CD4-positive, CD25-positive, alpha-beta regulatory T cell (primary cell): ENCODE measurements around the gene OR2L13. TPM values are rescaled to one million over a fixed set of nuclear protein-coding genes. Genes with fewer than 3 reads are reported as not detected.

Experiments
- ATAC-seq, 2 donors: fragments of 150-1000 bp; cut with Tn5 transposase; one replicate each; pipeline ENCODE4 v1.10.0; 2021; ENCODE audit warnings: low read depth in 2 of 2, moderate number of reproducible peaks in 2 of 2, moderate library complexity in 1 of 2
- DNase-seq, 3 donors: peaks; one replicate each; pipeline versions ENCODE4 v3.0.0 to v3.0.0-alpha.2; 2012 to 2022; ENCODE audit warnings: mixed read lengths in 1 of 3
- H3K27ac ChIP-seq: one replicate; pipeline ENCODE4 v1.7.0; 2013; ENCODE audit warnings: mild to moderate bottlenecking, low read length; ENCODE audit not compliant: insufficient read depth, poor library complexity, severe bottlenecking
- H3K27me3 ChIP-seq: one replicate; pipeline ENCODE4 v1.7.0; 2013; ENCODE audit warnings: low read length; ENCODE audit not compliant: control insufficient read depth, insufficient read depth
- H3K36me3 ChIP-seq: one replicate; pipeline ENCODE4 v1.7.0; 2013; ENCODE audit warnings: mild to moderate bottlenecking, low read length, moderate library complexity; ENCODE audit not compliant: control insufficient read depth, insufficient read depth
- H3K4me1 ChIP-seq: 2 replicates; pipeline ENCODE4 v1.7.0; 2013; ENCODE audit warnings: mild to moderate bottlenecking, low read length; ENCODE audit not compliant: insufficient read depth, control insufficient read depth, poor library complexity, severe bottlenecking
- H3K4me3 ChIP-seq: one replicate; pipeline ENCODE4 v1.7.0; 2013; ENCODE audit warnings: low read depth, mild to moderate bottlenecking, low read length, moderate library complexity
- H3K9me3 ChIP-seq, 2 experiments: 1 replicate in 1 of 2; 2 replicates in 1 of 2; pipeline ENCODE4 v1.7.0; 2013; ENCODE audit warnings: low read length in 2 of 2, mild to moderate bottlenecking in 1 of 2, moderate library complexity in 1 of 2; ENCODE audit not compliant: control insufficient read depth in 2 of 2
- H3K27ac Mint-ChIP-seq, 3 donors: one replicate each; pipeline ENCODE4 v1.8.0; 2020 to 2022; ENCODE audit warnings: mild to moderate bottlenecking in 3 of 3, mixed read lengths in 3 of 3, moderate library complexity in 2 of 3
- H3K27me3 Mint-ChIP-seq: one replicate; pipeline ENCODE4 v1.8.0; 2022; ENCODE audit warnings: mild to moderate bottlenecking, mixed read lengths
- H3K36me3 Mint-ChIP-seq: one replicate; pipeline ENCODE4 v1.8.0; 2020; ENCODE audit warnings: mixed read lengths
- H3K4me1 Mint-ChIP-seq, 4 donors: one replicate each; pipeline ENCODE4 v1.8.0; 2020 to 2022; ENCODE audit warnings: mixed read lengths in 4 of 4, mild to moderate bottlenecking in 1 of 4
- H3K4me3 Mint-ChIP-seq, 4 donors: one replicate each; pipeline ENCODE4 v1.8.0; 2020 to 2022; ENCODE audit warnings: mild to moderate bottlenecking in 4 of 4, mixed read lengths in 4 of 4, moderate library complexity in 3 of 4
- H3K9me3 Mint-ChIP-seq, 7 donors: one replicate each; pipeline ENCODE4 v1.8.0; 2020 to 2022; ENCODE audit warnings: mixed read lengths in 7 of 7, mild to moderate bottlenecking in 3 of 7, moderate library complexity in 2 of 7
- polyA plus RNA-seq, 4 donors: library from polyadenylated mRNA; unstranded; fragments of 300-500 nt; fragmentation: Illumina TruSeq; gene quantifications; one replicate each; pipeline ENCODE4 v1.2.3, GENCODE V29; 2021
- total RNA-seq: library from RNA; stranded (reverse); gene quantifications from one replicate; pipeline ENCODE4 v1.2.3, GENCODE V29; 2022

Gene OR2L13, protein sequence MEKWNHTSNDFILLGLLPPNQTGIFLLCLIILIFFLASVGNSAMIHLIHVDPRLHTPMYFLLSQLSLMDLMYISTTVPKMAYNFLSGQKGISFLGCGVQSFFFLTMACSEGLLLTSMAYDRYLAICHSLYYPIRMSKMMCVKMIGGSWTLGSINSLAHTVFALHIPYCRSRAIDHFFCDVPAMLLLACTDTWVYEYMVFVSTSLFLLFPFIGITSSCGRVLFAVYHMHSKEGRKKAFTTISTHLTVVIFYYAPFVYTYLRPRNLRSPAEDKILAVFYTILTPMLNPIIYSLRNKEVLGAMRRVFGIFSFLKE
- total RNA-seq (not detected), polyA plus RNA-seq (not detected)

GRCh38 chr1:248094884-248095283, at the start of gene OR2L13:
OR2L13 (plus strand) TSS chr1:248095184; CDS start chr1:248099376, 4,192 bp downstream.
- Histone ChIP-seq H3K27me3 (no peaks in the 10 kb centered on the region), H3K27ac (no peak within 1 kb of the TSS), H3K4me1 (no peaks in the 10 kb centered on the region), H3K36me3 (no peaks in the 10 kb centered on the region), H3K4me3 (no peak within 1 kb of the TSS), H3K9me3 (no peaks in the 10 kb centered on the region)
- ATAC-seq, result no peak
- H3K4me1 Mint-ChIP-seq, result no peaks in the 10 kb centered on the region
- no peaks in the 10 kb centered on the region for H3K27me3 Mint-ChIP-seq
- no peaks in the 10 kb centered on the region for H3K36me3 Mint-ChIP-seq
- peaks cover 4 to 15% (median 8%) of the 10 kb centered on the region in 7 donors for H3K9me3 Mint-ChIP-seq
- no peak for DNase-seq
- no peak within 1 kb of the TSS for H3K27ac Mint-ChIP-seq
- H3K4me3 Mint-ChIP-seq, result no peak within 1 kb of the TSS

DNA sequence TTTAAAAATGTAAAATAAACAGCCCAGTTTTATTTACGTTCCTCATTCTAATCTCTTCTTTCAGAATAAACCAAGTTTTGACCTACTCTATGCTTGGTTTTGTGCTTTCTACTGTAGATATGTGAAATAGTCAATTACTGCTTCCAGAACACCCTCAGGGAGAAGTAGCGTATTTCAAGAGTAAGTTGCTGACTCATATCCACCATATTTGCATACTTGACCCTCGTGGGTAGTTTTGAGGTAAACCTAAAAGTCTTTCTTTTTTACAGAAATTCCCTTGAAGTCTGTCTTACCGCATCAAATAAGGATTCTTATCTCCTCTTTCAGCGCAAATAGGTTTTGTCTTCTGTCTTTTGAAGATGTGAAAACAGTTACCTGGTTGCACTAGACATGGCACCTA, 49.8 kb upstream of the OR2L13 start:
- H3K4me3 ChIP-seq, result no peak overlapping the region
- no peaks in the 10 kb centered on the region for H3K27me3 Mint-ChIP-seq
- peaks cover 0 to 4% of the 10 kb centered on the region in 2 experiments for H3K9me3 ChIP-seq
- no peaks in the 10 kb centered on the region for H3K4me1 ChIP-seq
- H3K27ac Mint-ChIP-seq, result no peak overlapping the region
- H3K36me3 ChIP-seq, result no peaks in the 10 kb centered on the region
- peaks cover 0 to 4% (median 0%) of the 10 kb centered on the region in 4 donors for H3K4me1 Mint-ChIP-seq
- H3K4me3 Mint-ChIP-seq, result no peak overlapping the region
- ATAC-seq (no peak), DNase-seq (no peak)
- no peaks in the 10 kb centered on the region for H3K36me3 Mint-ChIP-seq
- H3K9me3 Mint-ChIP-seq, result peaks cover 4 to 24% (median 9%) of the 10 kb centered on the region in 7 donors
- H3K27ac ChIP-seq, result no peak overlapping the region
- H3K27me3 ChIP-seq, result no peaks in the 10 kb centered on the region

DNA sequence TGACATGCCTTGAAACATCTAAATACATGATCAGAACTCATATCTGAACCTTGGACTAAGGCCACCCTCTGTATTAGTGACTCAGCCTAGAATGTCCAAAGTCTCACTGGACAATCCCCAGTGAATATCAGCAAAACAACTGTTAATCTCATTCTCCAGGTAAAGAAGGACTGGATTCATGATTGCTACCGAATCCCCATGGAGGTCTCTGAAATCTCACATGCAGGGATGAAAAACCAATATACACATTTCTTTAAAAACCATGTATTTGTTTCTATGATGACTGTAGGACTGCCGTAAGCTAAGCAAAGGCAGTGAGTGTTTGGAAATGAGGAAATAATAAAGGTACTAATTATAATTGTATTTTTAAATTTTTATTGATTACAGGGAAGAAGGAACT, 48.4 kb upstream of the OR2L13 start, which contains the start of gene OR2L3:
OR2L3 (plus strand) TSS at position 301 of the 400 bp plus-strand sequence. CDS start 13,846 bp downstream, outside the sequence.
- ATAC-seq (no peak), DNase-seq (no peak)
- Mint-ChIP-seq H3K36me3 (no peaks in the 10 kb centered on the region), H3K27ac (no peak within 1 kb of the TSS), H3K4me1 (peaks cover 0 to 4% (median 0%) of the 10 kb centered on the region in 4 donors), H3K27me3 (no peaks in the 10 kb centered on the region), H3K4me3 (no peak within 1 kb of the TSS), H3K9me3 (peaks cover 4 to 26% (median 10%) of the 10 kb centered on the region in 7 donors)
- Histone ChIP-seq H3K9me3 (no peaks in the 10 kb centered on the region), H3K4me3 (no peak within 1 kb of the TSS), H3K36me3 (no peaks in the 10 kb centered on the region), H3K27me3 (no peaks in the 10 kb centered on the region), H3K4me1 (no peaks in the 10 kb centered on the region), H3K27ac (no peak within 1 kb of the TSS)

- Mint-ChIP-seq H3K36me3 (no peaks in the 10 kb centered on the region), H3K27me3 (no peaks in the 10 kb centered on the region), H3K4me1 (peaks cover 0 to 4% (median 0%) of the 10 kb centered on the region in 4 donors), H3K27ac (no peak overlapping the region), H3K4me3 (no peak overlapping the region), H3K9me3 (peaks cover 4 to 26% (median 10%) of the 10 kb centered on the region in 7 donors)
- Histone ChIP-seq H3K27ac (no peak overlapping the region), H3K4me1 (no peaks in the 10 kb centered on the region), H3K27me3 (no peaks in the 10 kb centered on the region), H3K4me3 (no peak overlapping the region), H3K36me3 (no peaks in the 10 kb centered on the region), H3K9me3 (no peaks in the 10 kb centered on the region)
- DNase-seq (no peak), ATAC-seq (no peak)
These were observed 48.0 kb upstream of the OR2L13 start for GRCh38 chr1:248047008-248047407.

DNA sequence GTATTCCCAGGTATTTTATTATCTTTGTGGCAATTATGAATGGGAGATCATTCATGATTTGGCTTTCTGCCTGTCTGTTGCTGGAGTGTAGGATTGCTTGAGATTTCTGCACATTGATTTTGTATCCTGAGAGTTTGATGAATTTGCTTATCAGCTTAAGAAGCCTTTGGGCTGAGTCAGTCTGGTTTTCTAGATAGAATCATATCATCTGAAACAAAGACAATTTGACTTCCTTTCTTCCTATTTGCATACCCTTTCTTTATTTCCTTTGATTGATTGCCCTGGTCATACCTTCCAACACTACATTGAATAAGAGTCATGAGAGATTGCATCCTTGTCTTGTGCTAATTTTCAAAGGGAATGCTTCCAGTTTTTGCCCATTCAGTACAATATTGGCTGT, 40.3 kb upstream of the OR2L13 start:
- H3K4me3 Mint-ChIP-seq, result no peak overlapping the region
- DNase-seq, result no peak
- no peak overlapping the region for H3K27ac Mint-ChIP-seq
- Histone ChIP-seq H3K27me3 (no peaks in the 10 kb centered on the region), H3K4me3 (no peak overlapping the region), H3K9me3 (no peaks in the 10 kb centered on the region), H3K4me1 (no peaks in the 10 kb centered on the region), H3K27ac (no peak overlapping the region), H3K36me3 (no peaks in the 10 kb centered on the region)
- H3K9me3 Mint-ChIP-seq, result peaks cover 6 to 30% (median 14%) of the 10 kb centered on the region in 7 donors
- ATAC-seq, result no peak
- H3K36me3 Mint-ChIP-seq, result no peaks in the 10 kb centered on the region
- no peaks in the 10 kb centered on the region for H3K4me1 Mint-ChIP-seq
- H3K27me3 Mint-ChIP-seq, result no peaks in the 10 kb centered on the region

GRCh38 chr1:248055261-248055660, 39.7 kb upstream of the OR2L13 start:
- H3K4me1 Mint-ChIP-seq, result no peaks in the 10 kb centered on the region
- Histone ChIP-seq H3K27me3 (no peaks in the 10 kb centered on the region), H3K4me3 (no peak overlapping the region), H3K4me1 (no peaks in the 10 kb centered on the region), H3K36me3 (no peaks in the 10 kb centered on the region), H3K9me3 (no peaks in the 10 kb centered on the region), H3K27ac (no peak overlapping the region)
- H3K36me3 Mint-ChIP-seq, result no peaks in the 10 kb centered on the region
- no peak for ATAC-seq
- DNase-seq, result no peak
- no peak overlapping the region for H3K4me3 Mint-ChIP-seq
- H3K27me3 Mint-ChIP-seq, result no peaks in the 10 kb centered on the region
- H3K9me3 Mint-ChIP-seq, result peaks cover 6 to 30% (median 14%) of the 10 kb centered on the region in 7 donors
- no peak overlapping the region for H3K27ac Mint-ChIP-seq

- ATAC-seq, result no peak
- no peak for DNase-seq
- H3K27ac ChIP-seq, result no peak overlapping the region
- H3K27me3 Mint-ChIP-seq, result no peaks in the 10 kb centered on the region
- H3K9me3 ChIP-seq, result no peaks in the 10 kb centered on the region
- H3K4me3 Mint-ChIP-seq, result no peak overlapping the region
- no peaks in the 10 kb centered on the region for H3K27me3 ChIP-seq
- no peaks in the 10 kb centered on the region for H3K4me1 Mint-ChIP-seq
- H3K36me3 Mint-ChIP-seq, result no peaks in the 10 kb centered on the region
- H3K4me1 ChIP-seq, result no peaks in the 10 kb centered on the region
- peaks cover 0 to 10% (median 0%) of the 10 kb centered on the region in 7 donors for H3K9me3 Mint-ChIP-seq
- H3K27ac Mint-ChIP-seq, result no peak overlapping the region
- H3K4me3 ChIP-seq, result no peak overlapping the region
- H3K36me3 ChIP-seq, result no peaks in the 10 kb centered on the region
These were observed 29.9 kb upstream of the OR2L13 start for GRCh38 chr1:248065071-248065470.

DNA sequence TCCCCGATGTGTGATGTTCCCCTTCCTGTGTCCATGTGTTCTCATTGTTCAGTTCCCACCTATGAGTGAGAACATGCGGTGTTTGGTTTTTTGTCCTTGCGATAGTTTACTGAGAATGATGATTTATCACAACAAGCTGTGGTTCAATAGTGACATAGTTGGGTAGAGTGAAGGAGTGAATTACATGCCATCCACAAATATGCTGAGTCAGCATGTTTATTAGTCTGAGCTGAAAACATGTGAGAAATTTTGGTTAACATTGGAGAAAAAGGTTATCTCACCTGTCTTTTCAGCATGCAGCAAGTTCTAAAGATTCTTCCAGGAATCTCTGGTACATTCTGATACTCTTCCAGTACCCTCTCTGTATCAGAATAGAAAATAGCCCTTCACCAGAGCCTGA, 29.4 kb upstream of the OR2L13 start:
- H3K9me3 Mint-ChIP-seq, result peaks cover 0 to 10% (median 2%) of the 10 kb centered on the region in 7 donors
- H3K4me3 Mint-ChIP-seq, result no peak overlapping the region
- H3K4me3 ChIP-seq, result no peak overlapping the region
- no peaks in the 10 kb centered on the region for H3K36me3 ChIP-seq
- no peak for ATAC-seq
- no peaks in the 10 kb centered on the region for H3K27me3 ChIP-seq
- H3K9me3 ChIP-seq, result no peaks in the 10 kb centered on the region
- no peaks in the 10 kb centered on the region for H3K4me1 Mint-ChIP-seq
- H3K27ac ChIP-seq, result no peak overlapping the region
- no peak overlapping the region for H3K27ac Mint-ChIP-seq
- DNase-seq, result no peak
- H3K36me3 Mint-ChIP-seq, result no peaks in the 10 kb centered on the region
- no peaks in the 10 kb centered on the region for H3K4me1 ChIP-seq
- H3K27me3 Mint-ChIP-seq, result no peaks in the 10 kb centered on the region
